ENCODE measurements around the gene ENDOV. TPM values are rescaled to one million over a fixed set of nuclear protein-coding genes. Genes with fewer than 3 reads are reported as not detected.

Gene ENDOV
- total and polyA plus RNA-seq, 2 of the 13 experiments (the other 11 are each of a cell fraction or from before 2014, with no cell fraction given): 15.1 to 17.1 TPM

GRCh38 chr17:80424261-80424660, 9.3 kb downstream of the ENDOV start:
- Histone ChIP-seq H3K4me3 (replicated peaks in 1 of 3; ENCODE audit: insufficient read depth in 1 of 3, low read depth in 2 of 3, low read length in 3 of 3) (no peak overlapping the region), H3K79me2 (ENCODE audit: insufficient read depth, low read length) (no peaks in the 10 kb centered on the region), H3K27me3 (ENCODE audit: control insufficient read depth in 1 of 2, insufficient read depth in 2 of 2, low read length in 2 of 2) (no peaks in the 10 kb centered on the region), H4K20me1 (ENCODE audit: insufficient read depth, low read length) (no peaks in the 10 kb centered on the region), H3K36me3 (replicated peaks in 1 of 2; ENCODE audit: control insufficient read depth in 1 of 2, insufficient read depth in 2 of 2, low read length in 2 of 2) (peaks cover 1 to 4% of the 10 kb centered on the region in 2 experiments; a peak in 1 of 5 replicates), H3K4me1 (ENCODE audit: insufficient read depth, low read length) (no peaks in the 10 kb centered on the region), H3K9ac (ENCODE audit: insufficient read depth, low read depth, low read length) (no peak overlapping the region), H2AFZ (ENCODE audit: low read length) (no peak overlapping the region), H3K27ac (ENCODE audit: extremely low read length, insufficient read depth, low read length) (no peak overlapping the region), H3K9me3 (ENCODE audit: low read length) (no peaks in the 10 kb centered on the region), H3K4me2 (ENCODE audit: low read depth, low read length) (no peak overlapping the region)
- TF ChIP-seq MXD1 (CRISPR knock-in tag; IDR thresholded peaks at IDR 0.05): no peak
- no peak for TF ChIP-seq CREM (IDR thresholded peaks at IDR 0.05)
- TF ChIP-seq CREM (CRISPR knock-in tag; IDR thresholded peaks at IDR 0.05): no peak
- no peak for TF ChIP-seq ZKSCAN5 (CRISPR knock-in tag; IDR thresholded peaks at IDR 0.05)
- no peak for TF ChIP-seq HNRNPLL (IDR thresholded peaks at IDR 0.05; ENCODE audit: low read depth, low read length, poor library complexity, severe bottlenecking)
- TF ChIP-seq ZNF800 (CRISPR knock-in tag; IDR thresholded peaks at IDR 0.05): no peak
- ChIA-PET POLR2A (no interaction called here), CTCF (ENCODE audit: low intra/inter-chr PET ratio, low total read pairs) (interaction anchor here (0.9 to 1.2 kb wide), 2 partner anchors 151 kb away, joined by 3 to 4 read pairs; no protein-coding TSS in a partner anchor)
- WGBS (ENCODE audit: low lambda C conversion rate): 90% methylated on average over 8 of the region's 8 CpGs
- in situ Hi-C loops (cut with HindIII; ENCODE audit: extremely low pct_ligation_motif_present, low pct_unique_long_range_greater_than_20kb): no loop called here
- no TSS peak for BruUV-seq (replicated peaks)
- ATAC-seq (no peak), DNase-seq (ENCODE audit: low spot score) (no peak), FAIRE-seq (no peak)
- intact Hi-C loops (cut with micrococcal nuclease; ENCODE audit: unreplicated experiment): no loop called here
